Endothelial cell (in vitro differentiated cells): Measurements from ENCODE around the gene CRELD2. TPM values are rescaled to one million over a fixed set of nuclear protein-coding genes. Genes with fewer than 3 reads are reported as not detected.

Source experiments
- DNase-seq: peaks from one replicate; pipeline ENCODE4 v3.0.0; 2021; ENCODE audit warnings: low spot score
- H3K27ac Mint-ChIP-seq: one replicate; pipeline ENCODE4 v1.8.0; 2021; ENCODE audit warnings: mixed read lengths, inconsistent platforms; ENCODE audit not compliant: unreplicated experiment
- H3K27me3 Mint-ChIP-seq: one replicate; pipeline ENCODE4 v1.8.0; 2021; ENCODE audit warnings: mild to moderate bottlenecking, moderate library complexity, mixed read lengths, inconsistent platforms; ENCODE audit not compliant: unreplicated experiment
- H3K36me3 Mint-ChIP-seq: one replicate; pipeline ENCODE4 v1.8.0; 2021; ENCODE audit warnings: mild to moderate bottlenecking, low read depth, mixed read lengths, inconsistent platforms; ENCODE audit not compliant: unreplicated experiment
- H3K4me1 Mint-ChIP-seq: one replicate; pipeline ENCODE4 v1.8.0; 2021; ENCODE audit warnings: mild to moderate bottlenecking, mixed read lengths, inconsistent platforms; ENCODE audit not compliant: unreplicated experiment
- H3K4me3 Mint-ChIP-seq: one replicate; pipeline ENCODE4 v1.8.0; 2021; ENCODE audit warnings: mild to moderate bottlenecking, mixed read lengths, inconsistent platforms; ENCODE audit not compliant: unreplicated experiment
- H3K9me3 Mint-ChIP-seq: one replicate; pipeline ENCODE4 v1.8.0; 2021; ENCODE audit warnings: mixed read lengths, inconsistent platforms; ENCODE audit not compliant: unreplicated experiment
- CTCF ChIP-seq: fragments of 200-600 bp; sonication (generic); IDR thresholded peaks from one replicate; pipeline ENCODE4 v1.5.0; 2021; ENCODE audit warnings: antibody characterized with exemption; ENCODE audit not compliant: unreplicated experiment
- total RNA-seq: library from RNA; stranded (reverse); fragmentation: NEBNext Ultra II Directional; extraction: Animal tissue kit (Norgen Biotek cat#: 25700); gene quantifications from one replicate; pipeline ENCODE4 v1.2.1, GENCODE V29; 2021; ENCODE audit not compliant: unreplicated experiment

Gene CRELD2
- total RNA-seq, 1 donor from 2014 or later, result 207 TPM

DNA sequence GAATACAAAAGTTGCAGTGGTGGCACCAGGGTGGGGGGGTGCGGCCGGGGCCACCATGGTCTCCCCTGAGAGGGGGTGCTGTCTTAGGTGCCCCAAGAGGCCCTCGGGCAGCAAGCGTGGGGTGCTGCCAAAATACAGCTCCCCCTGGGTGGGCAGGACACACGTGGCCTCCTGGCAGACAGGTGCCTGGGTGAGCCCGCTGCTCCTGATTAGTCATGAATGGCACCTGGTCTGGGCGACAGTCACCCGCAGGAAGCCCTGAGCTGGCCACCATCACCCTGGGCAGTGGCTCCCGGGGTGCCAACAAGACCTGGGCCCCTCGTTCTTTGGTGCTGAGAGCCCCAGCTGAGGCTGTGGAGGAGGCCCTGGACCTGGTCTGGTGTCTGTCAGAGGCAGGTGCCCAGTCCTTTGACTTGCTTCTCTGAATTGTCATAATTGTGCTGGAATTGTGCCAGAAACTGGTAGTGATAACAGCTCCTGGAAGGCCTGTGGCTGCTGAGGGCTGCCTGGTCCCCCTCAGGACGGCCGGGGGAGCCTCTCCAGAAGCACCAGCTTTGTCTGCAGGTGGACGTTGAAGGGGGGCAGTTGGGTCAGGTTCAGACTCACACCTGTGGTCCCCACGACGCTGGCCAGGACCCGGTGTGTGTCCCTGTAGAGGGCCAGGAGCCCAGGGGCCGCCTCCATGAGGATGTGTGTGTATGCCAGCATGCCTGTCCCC lies 15.0 kb upstream of the CRELD2 start:
- Mint-ChIP-seq H3K36me3 (peaks cover 34% of the 10 kb centered on the region), H3K4me1 (no peaks in the 10 kb centered on the region), H3K27me3 (peaks cover 10% of the 10 kb centered on the region), H3K27ac (no peak overlapping the region), H3K4me3 (no peak overlapping the region), H3K9me3 (no peaks in the 10 kb centered on the region)
- TF ChIP-seq CTCF, result no peak
- no peak for DNase-seq

DNA sequence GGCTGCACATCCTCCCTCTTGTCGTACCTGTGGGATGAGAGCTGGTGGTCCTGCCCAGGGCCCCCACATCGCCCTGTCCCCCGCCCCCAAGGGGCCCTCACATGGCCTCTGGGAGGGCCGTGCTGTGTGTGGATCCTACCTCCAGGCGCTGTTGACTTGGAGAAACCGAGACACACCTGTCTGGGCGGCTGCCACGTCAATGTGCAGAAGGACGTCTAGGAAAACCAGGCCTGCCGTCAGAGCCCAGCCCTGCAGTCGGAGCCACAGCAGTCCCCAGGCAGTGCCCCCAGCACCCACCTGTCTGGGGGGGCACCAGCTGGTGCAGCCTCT lies 14.4 kb upstream of the CRELD2 start:
- Mint-ChIP-seq H3K9me3 (no peaks in the 10 kb centered on the region), H3K4me3 (no peak overlapping the region), H3K4me1 (no peaks in the 10 kb centered on the region), H3K27ac (no peak overlapping the region), H3K27me3 (peaks cover 10% of the 10 kb centered on the region), H3K36me3 (peaks cover 35% of the 10 kb centered on the region)
- no peak for DNase-seq
- TF ChIP-seq CTCF, result no peak

DNA sequence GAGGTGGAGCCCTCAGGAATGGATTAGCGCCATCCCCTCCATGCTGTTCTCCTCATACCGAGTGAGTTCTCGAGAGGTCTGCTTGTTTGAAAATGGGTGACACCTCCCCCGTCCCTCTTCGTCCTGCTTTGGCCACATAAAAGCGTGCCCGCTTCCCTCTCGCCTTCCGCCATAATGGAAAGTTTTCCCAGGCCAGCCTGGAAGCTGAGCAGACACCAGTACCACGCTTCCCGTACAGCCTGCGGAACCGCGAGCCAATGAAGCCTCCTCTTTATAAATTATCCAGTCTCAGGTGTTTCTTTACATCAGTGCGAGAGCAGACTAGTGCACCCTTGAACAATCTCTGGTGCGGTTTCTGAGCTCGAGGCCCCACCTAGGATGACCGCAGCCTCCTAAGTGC lies 13.0 kb upstream of the CRELD2 start:
- no peak for TF ChIP-seq CTCF
- Mint-ChIP-seq H3K27ac (no peak overlapping the region), H3K4me1 (no peaks in the 10 kb centered on the region), H3K4me3 (peak overlapping the region; percentile 24), H3K36me3 (peaks cover 36% of the 10 kb centered on the region), H3K9me3 (no peaks in the 10 kb centered on the region), H3K27me3 (peaks cover 6% of the 10 kb centered on the region)
- DNase-seq, result no peak

GRCh38 chr22:49906071-49906798 lies 12.2 kb upstream of the CRELD2 start:
- TF ChIP-seq CTCF, result no peak
- DNase-seq, result no peak
- H3K36me3 Mint-ChIP-seq, result peaks cover 30% of the 10 kb centered on the region
- no peaks in the 10 kb centered on the region for H3K9me3 Mint-ChIP-seq
- H3K4me1 Mint-ChIP-seq, result no peaks in the 10 kb centered on the region
- peaks cover 3% of the 10 kb centered on the region for H3K27me3 Mint-ChIP-seq
- H3K27ac Mint-ChIP-seq, result no peak overlapping the region
- no peak overlapping the region for H3K4me3 Mint-ChIP-seq

DNA sequence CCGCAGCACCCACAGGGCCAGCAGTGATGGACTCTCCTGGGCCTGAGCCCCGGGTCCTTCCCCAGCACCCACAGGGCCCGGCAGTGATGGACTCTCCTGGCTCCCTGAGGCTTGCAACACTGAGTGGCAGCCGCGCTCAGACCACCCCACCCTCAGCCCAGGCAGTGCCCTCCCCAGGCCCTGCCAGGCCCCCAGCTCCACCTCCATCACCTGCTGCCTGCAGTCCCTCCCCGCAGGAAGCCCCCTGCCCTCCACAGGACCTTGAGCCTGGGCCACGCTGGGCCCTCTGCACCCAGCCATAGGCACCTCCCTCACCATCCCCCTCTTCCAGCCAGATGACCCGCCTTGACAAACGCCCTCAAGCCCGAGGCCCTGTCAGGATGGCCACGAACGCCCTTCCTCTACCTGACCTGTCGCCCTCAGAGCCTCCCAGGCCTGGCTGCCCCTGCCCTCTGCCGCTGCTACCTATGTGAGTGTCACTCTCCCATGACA lies 11.6 kb upstream of the CRELD2 start:
- TF ChIP-seq CTCF, result no peak
- no peaks in the 10 kb centered on the region for H3K9me3 Mint-ChIP-seq
- no peaks in the 10 kb centered on the region for H3K27me3 Mint-ChIP-seq
- H3K27ac Mint-ChIP-seq, result no peak overlapping the region
- H3K4me3 Mint-ChIP-seq, result peak overlapping the region; percentile 13
- no peaks in the 10 kb centered on the region for H3K4me1 Mint-ChIP-seq
- H3K36me3 Mint-ChIP-seq, result peaks cover 26% of the 10 kb centered on the region
- no peak for DNase-seq
